ENCODE measurements around the gene AGAP1. TPM values are rescaled to one million over a fixed set of nuclear protein-coding genes. Genes with fewer than 3 reads are reported as not detected.

AGAP1 gene
- total RNA-seq, 1 donor from 2014 or later = 39.4 TPM

DNA sequence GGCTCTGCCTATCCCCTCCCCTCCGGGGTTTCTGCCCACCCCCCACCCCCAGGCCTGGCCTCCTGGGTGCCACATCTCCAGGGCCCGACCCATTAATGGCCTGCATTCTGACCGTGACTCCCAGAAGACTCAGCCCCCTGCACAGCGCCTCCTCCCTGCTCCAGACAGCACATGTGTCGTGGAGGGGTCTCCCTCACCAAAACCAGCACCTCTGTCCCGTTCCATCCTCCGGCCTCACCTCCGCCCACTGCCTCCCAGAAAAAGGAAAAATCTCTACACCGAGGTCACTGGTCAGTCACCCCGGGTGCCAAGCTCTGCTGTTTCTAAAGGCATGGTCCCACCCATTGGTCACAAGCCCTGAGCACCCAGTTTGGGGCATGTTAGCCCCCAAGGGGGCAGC lies 609.1 kb downstream of the AGAP1 start:
- no peak for FAIRE-seq

GRCh38 chr2:236103981-236104380 lies 610.1 kb downstream of the AGAP1 start:
- no peak for FAIRE-seq
- no peak overlapping the region for H3K4me2 ChIP-seq (ENCODE audit: low read length)
- H3K27ac ChIP-seq (ENCODE audit: low read depth, low read length) = no peak overlapping the region
- no peak overlapping the region for H3K4me3 Mint-ChIP-seq (ENCODE audit: unreplicated experiment)
- H2AFZ ChIP-seq (ENCODE audit: low read depth, low read length) = no peak overlapping the region
- peaks cover 2% of the 10 kb centered on the region for H3K27me3 ChIP-seq (ENCODE audit: insufficient read depth, low read length)
- H3K9me3 ChIP-seq (ENCODE audit: insufficient read depth, low read depth, low read length) = no peaks in the 10 kb centered on the region
- H3K36me3 Mint-ChIP-seq (ENCODE audit: low read depth, unreplicated experiment) = no peaks in the 10 kb centered on the region
- peaks cover 8% of the 10 kb centered on the region for H3K4me1 Mint-ChIP-seq (ENCODE audit: low read depth, unreplicated experiment)
- DNase-seq (ENCODE audit: low read depth) = no peak
- H3K4me3 ChIP-seq (ENCODE audit: insufficient read depth, low read depth, low read length) = no peak overlapping the region
- no peaks in the 10 kb centered on the region for H3K36me3 ChIP-seq (ENCODE audit: insufficient read depth, low read length)
- H3K9me3 Mint-ChIP-seq (ENCODE audit: unreplicated experiment) = no peaks in the 10 kb centered on the region
- no peaks in the 10 kb centered on the region for H3K4me1 ChIP-seq (ENCODE audit: insufficient read depth, low read length)
- no peak overlapping the region for H3K9ac ChIP-seq (ENCODE audit: low read length)
- no peak overlapping the region for H3K27ac Mint-ChIP-seq (ENCODE audit: unreplicated experiment)
- no peak for TF ChIP-seq EZH2 (IDR thresholded peaks at IDR 0.05; ENCODE audit: insufficient read depth, low read length)
- no peak for TF ChIP-seq CTCF (IDR thresholded peaks at IDR 0.05; ENCODE audit: insufficient read depth, low read depth, low read length)
- H4K20me1 ChIP-seq (ENCODE audit: insufficient read depth, low read length) = no peaks in the 10 kb centered on the region
- no peaks in the 10 kb centered on the region for H3K27me3 Mint-ChIP-seq (ENCODE audit: low read depth, unreplicated experiment)
- no peaks in the 10 kb centered on the region for H3K79me2 ChIP-seq (ENCODE audit: insufficient read depth, low read length)

More for the DNA sequence above, 609.1 kb downstream of the AGAP1 start:
- no peak overlapping the region for H3K4me3 Mint-ChIP-seq (ENCODE audit: unreplicated experiment)
- no peaks in the 10 kb centered on the region for H3K9me3 ChIP-seq (ENCODE audit: insufficient read depth, low read depth, low read length)
- H3K79me2 ChIP-seq (ENCODE audit: insufficient read depth, low read length) = no peaks in the 10 kb centered on the region
- H3K9ac ChIP-seq (ENCODE audit: low read length) = no peak overlapping the region
- H3K27me3 ChIP-seq (ENCODE audit: insufficient read depth, low read length) = no peaks in the 10 kb centered on the region
- H3K27ac ChIP-seq (ENCODE audit: low read depth, low read length) = no peak overlapping the region
- H3K27ac Mint-ChIP-seq (ENCODE audit: unreplicated experiment) = no peak overlapping the region
- H3K4me2 ChIP-seq (ENCODE audit: low read length) = no peak overlapping the region
- no peak for DNase-seq (ENCODE audit: low read depth)
- H4K20me1 ChIP-seq (ENCODE audit: insufficient read depth, low read length) = no peaks in the 10 kb centered on the region
- no peaks in the 10 kb centered on the region for H3K9me3 Mint-ChIP-seq (ENCODE audit: unreplicated experiment)
- no peak overlapping the region for H2AFZ ChIP-seq (ENCODE audit: low read depth, low read length)
- H3K4me1 Mint-ChIP-seq (ENCODE audit: low read depth, unreplicated experiment) = no peaks in the 10 kb centered on the region
- TF ChIP-seq EZH2 (IDR thresholded peaks at IDR 0.05; ENCODE audit: insufficient read depth, low read length) = no peak
- no peak for TF ChIP-seq CTCF (IDR thresholded peaks at IDR 0.05; ENCODE audit: insufficient read depth, low read depth, low read length)
- H3K4me3 ChIP-seq (ENCODE audit: insufficient read depth, low read depth, low read length) = no peak overlapping the region
- no peaks in the 10 kb centered on the region for H3K4me1 ChIP-seq (ENCODE audit: insufficient read depth, low read length)
- H3K36me3 Mint-ChIP-seq (ENCODE audit: low read depth, unreplicated experiment) = no peaks in the 10 kb centered on the region
- no peaks in the 10 kb centered on the region for H3K27me3 Mint-ChIP-seq (ENCODE audit: low read depth, unreplicated experiment)
- H3K36me3 ChIP-seq (ENCODE audit: insufficient read depth, low read length) = no peaks in the 10 kb centered on the region

DNA sequence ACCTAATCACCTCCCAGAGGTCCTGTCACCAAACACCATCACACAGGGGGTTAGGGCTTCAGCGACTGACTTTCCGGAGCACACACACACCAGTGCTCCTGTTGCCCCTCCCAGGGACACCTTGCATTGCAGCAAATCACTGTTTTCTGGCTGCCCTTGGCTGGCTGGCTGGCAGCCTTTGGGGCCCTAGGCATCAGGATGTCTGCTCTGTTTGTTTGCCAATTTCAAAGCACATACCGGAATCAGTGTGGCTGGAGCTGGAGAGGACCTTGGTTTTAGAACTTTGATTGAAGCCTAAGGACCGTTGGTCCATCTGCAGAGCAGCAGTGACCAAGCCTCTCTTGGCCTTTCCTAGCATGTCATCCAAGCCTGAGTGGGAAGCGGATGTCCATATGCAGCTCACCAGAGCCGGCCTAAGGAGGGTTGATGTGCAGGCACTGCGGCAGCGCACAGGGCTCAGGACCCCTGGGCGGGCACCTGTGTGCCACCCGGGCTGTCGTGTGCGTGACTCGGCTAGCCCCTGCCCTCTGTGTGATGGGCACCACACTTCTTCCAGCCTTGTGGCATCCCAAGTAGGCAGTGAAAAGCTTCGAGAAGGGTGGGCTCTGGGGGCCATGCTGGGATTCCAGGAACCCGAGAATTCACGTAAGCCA lies 612.2 kb downstream of the AGAP1 start:
- Histone ChIP-seq H3K4me3 (ENCODE audit: insufficient read depth, low read depth, low read length) (no peak overlapping the region), H3K9ac (ENCODE audit: low read length) (no peak overlapping the region), H3K9me3 (ENCODE audit: insufficient read depth, low read depth, low read length) (no peaks in the 10 kb centered on the region), H3K27ac (ENCODE audit: low read depth, low read length) (no peak overlapping the region), H4K20me1 (ENCODE audit: insufficient read depth, low read length) (no peaks in the 10 kb centered on the region), H3K27me3 (ENCODE audit: insufficient read depth, low read length) (peaks cover 2% of the 10 kb centered on the region), H3K4me1 (ENCODE audit: insufficient read depth, low read length) (no peaks in the 10 kb centered on the region), H3K36me3 (ENCODE audit: insufficient read depth, low read length) (no peaks in the 10 kb centered on the region), H2AFZ (ENCODE audit: low read depth, low read length) (no peak overlapping the region), H3K4me2 (ENCODE audit: low read length) (no peak overlapping the region), H3K79me2 (ENCODE audit: insufficient read depth, low read length) (no peaks in the 10 kb centered on the region)
- Mint-ChIP-seq H3K4me3 (ENCODE audit: unreplicated experiment) (no peak overlapping the region), H3K4me1 (ENCODE audit: low read depth, unreplicated experiment) (peaks cover 11% of the 10 kb centered on the region), H3K27me3 (ENCODE audit: low read depth, unreplicated experiment) (no peaks in the 10 kb centered on the region), H3K36me3 (ENCODE audit: low read depth, unreplicated experiment) (no peaks in the 10 kb centered on the region), H3K9me3 (ENCODE audit: unreplicated experiment) (no peaks in the 10 kb centered on the region), H3K27ac (ENCODE audit: unreplicated experiment) (no peak overlapping the region)
- FAIRE-seq = no peak
- no peak for DNase-seq (ENCODE audit: low read depth)
- TF ChIP-seq EZH2 (IDR thresholded peaks at IDR 0.05; ENCODE audit: insufficient read depth, low read length) (no peak), CTCF (IDR thresholded peaks at IDR 0.05; ENCODE audit: insufficient read depth, low read depth, low read length) (no peak)
